IPS-20b (cell line): Measurements from ENCODE around the gene PPBP.

Source experiments
- H3K27ac ChIP-seq: one replicate; pipeline ENCODE4 v1.5.1; 2013; ENCODE audit warnings: low read length
- H3K27me3 ChIP-seq: 2 replicates; pipeline ENCODE4 v1.6.1; 2013; ENCODE audit warnings: mild to moderate bottlenecking, low read length, inconsistent platforms; ENCODE audit not compliant: insufficient read depth
- H3K36me3 ChIP-seq: 2 replicates; pipeline ENCODE4 v1.6.1; 2013; ENCODE audit warnings: low read depth, mild to moderate bottlenecking, inconsistent platforms, low read length, moderate library complexity; ENCODE audit not compliant: insufficient read depth
- H3K4me1 ChIP-seq: 2 replicates; pipeline ENCODE4 v1.6.1; 2013; ENCODE audit warnings: mild to moderate bottlenecking, control low read depth, inconsistent platforms, low read length, moderate library complexity; ENCODE audit not compliant: insufficient read depth
- H3K4me3 ChIP-seq: 2 replicates; pipeline ENCODE4 v1.5.1; 2013; ENCODE audit warnings: mild to moderate bottlenecking, low read length, inconsistent platforms
- H3K9ac ChIP-seq: 2 replicates; pipeline ENCODE4 v1.6.1; 2013; ENCODE audit warnings: low read depth, mild to moderate bottlenecking, inconsistent platforms, low read length, moderate library complexity
- H3K9me3 ChIP-seq: 2 replicates; pipeline ENCODE4 v1.6.1; 2013; ENCODE audit warnings: mild to moderate bottlenecking, low read depth, low read length, inconsistent platforms; ENCODE audit not compliant: insufficient read depth

PPBP gene, protein sequence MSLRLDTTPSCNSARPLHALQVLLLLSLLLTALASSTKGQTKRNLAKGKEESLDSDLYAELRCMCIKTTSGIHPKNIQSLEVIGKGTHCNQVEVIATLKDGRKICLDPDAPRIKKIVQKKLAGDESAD

DNA sequence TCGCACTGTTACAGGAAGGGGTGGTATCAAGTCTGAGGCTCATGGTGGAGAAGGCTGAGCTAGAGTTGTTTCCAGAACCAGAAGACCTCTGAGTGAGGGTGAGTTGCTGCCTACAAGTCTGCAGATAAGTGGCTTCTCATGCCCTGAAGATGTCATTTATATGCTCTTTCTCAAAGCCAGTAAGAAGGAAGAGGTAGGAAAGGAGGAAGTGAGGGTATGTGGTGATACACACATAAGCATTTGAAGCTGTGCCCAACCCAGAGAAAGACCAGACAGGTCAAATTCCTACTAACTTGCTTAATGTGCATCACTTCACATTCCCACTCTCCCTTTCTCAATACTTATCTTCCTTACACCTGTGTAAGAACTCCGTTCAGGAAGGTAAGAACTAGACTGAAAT lies at the start of gene PPBP:
PPBP (minus strand) TSS at position 130 of the 400 bp plus-strand sequence; CDS start at position 43, 87 bp downstream.
- no peaks in the 10 kb centered on the region for H3K36me3 ChIP-seq
- H3K27ac ChIP-seq, result peak within 1 kb of the TSS; percentile 46
- H3K27me3 ChIP-seq, result no peaks in the 10 kb centered on the region
- no peak within 1 kb of the TSS for H3K9ac ChIP-seq
- peaks cover 17% of the 10 kb centered on the region; the same call in 1 of the 2 replicates for H3K4me1 ChIP-seq
- H3K9me3 ChIP-seq, result no peaks in the 10 kb centered on the region; the same call in 1 of the 2 replicates
- no peak within 1 kb of the TSS for H3K4me3 ChIP-seq

DNA sequence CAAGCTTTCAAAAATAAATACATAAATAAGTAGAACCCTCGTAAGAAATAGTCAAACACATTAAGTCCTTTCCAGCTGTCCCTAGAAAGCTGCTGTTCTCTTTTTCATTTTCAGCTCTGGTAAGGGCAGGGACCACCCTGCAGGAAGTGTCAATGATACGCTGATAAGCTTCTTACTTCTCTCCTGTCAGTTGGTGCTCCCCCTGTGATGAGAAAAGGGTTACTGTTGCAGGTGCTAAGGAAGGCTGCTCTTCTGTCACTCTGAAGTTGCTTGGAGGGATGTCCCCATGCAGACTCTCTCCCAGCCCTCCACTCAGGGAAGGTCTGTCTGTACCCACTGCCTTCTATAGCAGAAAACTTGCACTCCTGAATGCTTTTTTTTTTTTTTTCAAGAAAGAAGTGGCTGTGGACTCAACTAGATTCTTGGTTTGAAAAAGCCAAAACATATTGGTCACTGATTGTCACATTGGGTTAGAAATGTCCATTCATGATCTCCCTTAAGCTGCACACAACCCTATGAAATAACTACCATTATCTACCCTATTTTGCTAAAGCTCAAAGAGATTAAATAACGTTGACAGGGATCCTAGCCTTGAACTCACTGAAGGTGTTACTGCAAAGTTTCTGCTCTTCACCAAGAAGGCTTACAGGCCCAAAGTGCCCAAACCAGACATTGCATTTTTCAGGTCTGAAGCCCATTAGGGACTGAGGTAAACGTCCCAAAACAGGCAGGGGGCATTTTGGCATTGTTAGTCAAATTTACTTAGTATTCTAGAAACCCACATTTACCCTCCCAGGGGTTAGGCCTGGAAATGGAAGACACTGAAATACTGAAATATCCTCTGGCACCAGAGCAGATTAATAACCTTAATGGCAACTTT lies 49.3 kb upstream of the PPBP start:
- Histone ChIP-seq H3K36me3 (no peaks in the 10 kb centered on the region), H3K4me3 (peak overlapping the region; percentile 82), H3K27me3 (peaks cover 8% of the 10 kb centered on the region), H3K9ac (peak overlapping the region; percentile 60; the same call in 1 of the 2 replicates), H3K27ac (no peak overlapping the region), H3K9me3 (no peaks in the 10 kb centered on the region), H3K4me1 (peaks cover 13% of the 10 kb centered on the region; the same call in 1 of the 2 replicates)

DNA sequence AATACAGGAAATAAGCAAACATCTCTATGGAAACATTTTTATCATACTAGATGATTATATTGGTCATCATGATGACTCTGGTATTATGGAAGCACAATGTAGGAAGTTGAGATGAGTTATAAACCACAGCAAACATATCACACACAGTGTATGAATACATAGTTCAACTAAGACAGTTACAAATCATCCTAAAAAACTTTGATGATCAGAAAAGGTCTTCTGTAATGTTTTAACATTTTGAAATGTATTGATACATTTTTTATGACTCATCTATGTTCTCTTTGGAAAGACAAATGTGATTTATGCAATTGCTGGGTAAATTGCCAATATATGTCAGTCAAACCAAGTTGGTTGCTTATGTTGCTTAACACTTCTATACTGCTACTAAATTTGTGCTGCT lies 45.7 kb upstream of the PPBP start:
- no peak overlapping the region for H3K9ac ChIP-seq
- peaks cover 3% of the 10 kb centered on the region; the same call in 1 of the 2 replicates for H3K27me3 ChIP-seq
- H3K4me3 ChIP-seq, result no peak overlapping the region
- no peaks in the 10 kb centered on the region for H3K9me3 ChIP-seq
- no peak overlapping the region for H3K27ac ChIP-seq
- peaks cover 9% of the 10 kb centered on the region; the same call in 1 of the 2 replicates for H3K4me1 ChIP-seq
- H3K36me3 ChIP-seq, result no peaks in the 10 kb centered on the region

DNA sequence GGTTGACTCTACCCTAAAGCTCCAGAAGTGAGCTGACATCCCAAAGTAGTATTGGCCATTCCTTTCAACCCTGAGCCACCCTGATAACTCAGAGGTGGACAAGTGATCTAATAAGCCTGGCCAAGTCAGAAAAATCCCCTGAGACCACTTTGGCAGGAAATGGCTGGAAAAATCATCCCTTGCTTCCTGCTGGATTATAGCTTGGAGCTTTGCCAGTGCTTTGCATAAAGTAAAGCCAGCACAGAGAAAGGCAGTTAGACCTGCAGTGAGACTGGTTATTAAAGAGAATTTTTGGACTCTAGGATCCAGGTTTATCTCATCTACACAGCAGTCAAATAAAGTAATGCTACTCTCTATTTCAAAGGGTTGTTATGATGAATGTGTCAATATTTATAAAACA lies 44.1 kb upstream of the PPBP start:
- H3K9ac ChIP-seq, result no peak overlapping the region
- no peak overlapping the region for H3K4me3 ChIP-seq
- no peak overlapping the region for H3K27ac ChIP-seq
- no peaks in the 10 kb centered on the region for H3K36me3 ChIP-seq
- no peaks in the 10 kb centered on the region for H3K27me3 ChIP-seq
- no peaks in the 10 kb centered on the region for H3K9me3 ChIP-seq
- H3K4me1 ChIP-seq, result no peaks in the 10 kb centered on the region; the same call in 1 of the 2 replicates

DNA sequence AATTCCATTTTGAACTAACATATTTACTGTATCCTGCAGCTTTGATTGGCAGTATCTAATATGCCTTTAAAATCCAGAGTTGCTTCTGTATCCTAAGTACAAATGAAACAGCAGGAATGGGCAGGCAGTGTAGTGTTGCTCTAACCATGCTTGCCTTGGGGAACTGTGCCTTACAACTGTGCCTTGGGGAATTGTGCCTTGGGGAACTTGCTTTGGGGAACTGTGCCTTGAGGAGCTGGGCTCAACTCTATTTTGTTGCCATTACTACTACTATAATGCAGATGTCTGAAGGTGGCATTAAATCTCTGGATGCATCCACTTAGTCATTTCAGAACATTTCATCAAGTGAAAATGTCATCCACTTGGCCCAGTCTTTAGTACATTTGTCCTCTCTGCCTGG lies 43.6 kb upstream of the PPBP start:
- H3K27ac ChIP-seq, result no peak overlapping the region
- H3K9ac ChIP-seq, result no peak overlapping the region
- H3K36me3 ChIP-seq, result no peaks in the 10 kb centered on the region
- H3K4me1 ChIP-seq, result no peaks in the 10 kb centered on the region; the same call in 1 of the 2 replicates
- H3K27me3 ChIP-seq, result no peaks in the 10 kb centered on the region
- no peaks in the 10 kb centered on the region for H3K9me3 ChIP-seq
- H3K4me3 ChIP-seq, result no peak overlapping the region

DNA sequence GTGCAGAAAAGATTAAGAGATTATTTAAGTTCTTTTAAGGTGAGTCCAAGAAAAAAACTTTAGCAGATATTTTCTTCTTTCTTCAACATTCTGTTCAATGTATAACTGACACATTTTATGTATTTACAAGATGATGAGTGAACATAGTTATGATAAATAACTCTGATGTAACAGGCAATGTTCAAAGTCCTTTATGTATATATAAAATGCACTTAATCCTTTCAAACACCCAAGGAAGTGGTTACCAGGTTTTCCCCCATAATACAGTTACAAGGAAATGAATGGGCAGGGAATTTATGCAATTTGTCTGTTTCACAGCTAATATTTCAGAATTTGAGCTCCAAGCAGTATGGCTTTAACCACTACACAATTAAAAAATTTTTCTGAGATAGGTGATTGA lies 42.3 kb upstream of the PPBP start:
- H3K27ac ChIP-seq, result no peak overlapping the region
- H3K9ac ChIP-seq, result no peak overlapping the region
- no peaks in the 10 kb centered on the region for H3K9me3 ChIP-seq
- no peaks in the 10 kb centered on the region for H3K27me3 ChIP-seq
- H3K4me3 ChIP-seq, result no peak overlapping the region
- no peaks in the 10 kb centered on the region for H3K4me1 ChIP-seq
- no peaks in the 10 kb centered on the region for H3K36me3 ChIP-seq

DNA sequence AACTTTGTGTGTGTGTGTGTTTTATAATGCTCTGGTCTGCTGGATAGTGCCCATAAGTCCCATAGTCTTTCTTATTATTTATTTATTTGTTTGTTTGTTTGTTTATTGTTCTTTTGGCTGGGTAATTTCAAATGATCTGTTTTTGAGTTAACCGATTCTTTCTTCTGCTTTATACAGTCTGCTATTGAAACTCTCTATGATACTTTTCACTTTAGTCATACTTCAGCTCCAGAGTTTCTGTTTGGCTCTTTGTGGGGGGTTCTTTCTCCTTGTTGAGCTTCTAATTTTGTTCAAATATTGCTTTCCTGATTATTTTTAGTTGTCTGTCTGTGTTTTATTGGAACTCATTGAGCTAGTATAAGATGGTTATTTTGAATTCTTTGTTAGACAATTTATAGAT lies 40.5 kb upstream of the PPBP start:
- H3K36me3 ChIP-seq, result no peaks in the 10 kb centered on the region

DNA sequence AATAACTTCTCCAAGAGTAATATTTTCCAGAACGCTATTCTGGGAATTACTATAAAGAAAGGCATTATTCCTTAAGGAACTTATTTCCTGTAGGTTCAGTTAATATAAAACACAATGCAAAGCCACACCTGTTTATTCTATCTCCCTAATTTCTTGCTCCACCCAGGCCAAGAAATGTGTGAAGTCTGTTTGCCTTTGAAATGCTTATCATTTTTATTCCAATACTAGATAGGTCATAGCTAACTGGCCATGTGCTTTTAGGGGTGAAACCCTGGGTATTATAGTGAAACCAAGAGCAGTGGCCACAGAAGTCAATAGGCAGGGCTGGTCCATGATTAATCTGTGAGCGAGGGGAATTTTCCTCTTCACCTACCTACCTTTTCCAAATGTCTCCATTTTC lies 35.7 kb upstream of the PPBP start:
- no peak overlapping the region for H3K4me3 ChIP-seq
- no peaks in the 10 kb centered on the region for H3K27me3 ChIP-seq
- H3K27ac ChIP-seq, result no peak overlapping the region

More for the DNA sequence above, 40.5 kb upstream of the PPBP start:
- Histone ChIP-seq H3K27ac (no peak overlapping the region), H3K27me3 (no peaks in the 10 kb centered on the region), H3K4me3 (no peak overlapping the region), H3K9me3 (no peaks in the 10 kb centered on the region), H3K9ac (no peak overlapping the region), H3K4me1 (no peaks in the 10 kb centered on the region)

DNA sequence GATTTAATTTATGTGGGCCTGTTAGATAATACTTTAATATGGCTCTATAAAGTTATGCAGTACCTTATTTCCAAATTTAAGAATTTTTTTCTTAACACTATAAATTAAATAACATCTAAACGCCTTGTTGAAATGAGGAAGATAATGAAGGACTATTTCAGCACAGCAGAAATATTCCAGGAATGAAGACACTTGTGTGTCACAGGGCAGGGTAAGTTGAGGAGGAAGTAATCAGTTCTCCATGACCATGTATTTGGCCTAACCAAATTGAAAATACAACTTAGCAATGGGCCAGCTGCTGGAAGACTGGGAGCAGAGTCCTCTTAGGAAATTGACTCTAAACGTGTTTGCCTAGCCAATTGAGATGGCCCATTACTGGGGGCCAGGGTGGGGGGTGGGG lies 33.6 kb upstream of the PPBP start:
- Histone ChIP-seq H3K27ac (no peak overlapping the region), H3K9ac (no peak overlapping the region), H3K27me3 (no peaks in the 10 kb centered on the region), H3K36me3 (no peaks in the 10 kb centered on the region), H3K4me3 (no peak overlapping the region), H3K4me1 (no peaks in the 10 kb centered on the region), H3K9me3 (no peaks in the 10 kb centered on the region)

More for the DNA sequence above, 35.7 kb upstream of the PPBP start:
- Histone ChIP-seq H3K9me3 (no peaks in the 10 kb centered on the region), H3K9ac (no peak overlapping the region), H3K4me1 (no peaks in the 10 kb centered on the region), H3K36me3 (no peaks in the 10 kb centered on the region)

DNA sequence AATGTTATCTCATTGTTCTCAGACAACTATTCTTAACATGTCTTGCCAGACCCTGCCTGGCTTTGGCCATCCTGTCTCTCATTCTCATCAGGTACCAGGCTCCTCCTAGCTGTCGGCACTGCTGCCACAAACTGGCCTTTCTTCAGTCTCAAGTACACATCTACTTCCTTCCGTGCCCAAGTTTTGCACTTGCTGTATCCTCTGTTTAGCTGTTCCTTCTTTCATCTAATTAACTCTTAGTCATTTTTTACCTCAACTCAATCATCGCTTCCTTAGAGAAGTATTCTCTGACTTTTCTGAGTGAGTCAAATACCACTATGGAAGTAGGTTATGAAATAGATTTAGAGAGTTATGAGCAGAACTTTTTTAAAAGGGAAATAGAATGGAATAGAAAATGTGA lies 30.8 kb upstream of the PPBP start:
- H3K4me3 ChIP-seq, result no peak overlapping the region
- no peaks in the 10 kb centered on the region for H3K36me3 ChIP-seq
- H3K9me3 ChIP-seq, result no peaks in the 10 kb centered on the region
- H3K27ac ChIP-seq, result no peak overlapping the region
- H3K9ac ChIP-seq, result no peak overlapping the region
- no peaks in the 10 kb centered on the region; the same call in 1 of the 2 replicates for H3K4me1 ChIP-seq
- H3K27me3 ChIP-seq, result no peaks in the 10 kb centered on the region

DNA sequence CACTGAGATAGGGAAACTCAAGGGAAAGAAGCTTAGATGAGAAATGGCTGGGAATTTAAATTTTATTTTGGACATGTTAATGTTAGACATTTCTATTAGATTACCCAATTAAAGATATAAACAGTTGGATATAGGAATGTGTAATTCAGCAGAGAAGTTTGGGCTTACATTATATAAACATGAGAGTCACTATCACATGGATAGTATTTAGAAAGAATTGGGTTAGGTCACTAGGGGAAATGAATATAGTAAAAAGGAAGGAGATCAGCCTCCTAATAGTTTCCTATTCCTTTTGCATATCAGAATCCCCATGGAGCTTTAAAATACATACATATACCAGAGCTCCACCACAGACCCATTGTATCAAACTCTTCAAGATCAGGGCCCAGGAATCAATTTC lies 30.1 kb upstream of the PPBP start:
- no peak overlapping the region for H3K27ac ChIP-seq
- no peak overlapping the region for H3K9ac ChIP-seq
- H3K36me3 ChIP-seq, result no peaks in the 10 kb centered on the region
- no peaks in the 10 kb centered on the region; the same call in 1 of the 2 replicates for H3K4me1 ChIP-seq
- no peaks in the 10 kb centered on the region for H3K27me3 ChIP-seq
- no peak overlapping the region for H3K4me3 ChIP-seq
- H3K9me3 ChIP-seq, result no peaks in the 10 kb centered on the region

DNA sequence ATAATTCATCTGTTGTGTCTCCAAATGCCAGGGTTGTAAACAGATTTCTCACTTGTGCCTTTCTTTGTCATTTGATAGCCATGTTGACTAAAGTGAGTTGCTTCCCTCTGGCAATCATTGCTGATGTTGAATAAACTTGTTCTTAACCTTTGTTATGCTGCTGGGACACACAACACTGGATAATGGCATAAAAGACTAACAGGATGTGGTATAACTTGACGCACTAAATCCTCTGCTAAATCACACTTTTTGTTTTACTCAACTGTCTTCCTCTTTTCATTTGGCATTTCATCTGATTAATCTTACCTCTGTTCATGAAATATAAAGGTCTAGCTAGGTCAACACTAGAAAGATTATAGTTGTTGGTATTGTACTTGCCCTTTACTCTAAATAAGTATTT lies 28.1 kb upstream of the PPBP start:
- no peaks in the 10 kb centered on the region; the same call in 1 of the 2 replicates for H3K4me1 ChIP-seq

More for the DNA sequence above, 28.1 kb upstream of the PPBP start:
- no peak overlapping the region for H3K4me3 ChIP-seq
- no peaks in the 10 kb centered on the region for H3K9me3 ChIP-seq
- H3K27me3 ChIP-seq, result no peaks in the 10 kb centered on the region
- H3K27ac ChIP-seq, result no peak overlapping the region
- no peaks in the 10 kb centered on the region for H3K36me3 ChIP-seq
- H3K9ac ChIP-seq, result no peak overlapping the region
